ENCODE data around the gene EPHB1.
"Not testable (repeated sequence)": the region's sequence is repeated elsewhere in the genome, so short reads cannot be mapped to it uniquely, and the experiment has no call there.

EPHB1 gene

GRCh38 chr3:135106445-135106844 is 311.4 kb downstream of the EPHB1 start:
- no peak for DNase-seq (ENCODE audit: extremely low read depth in 1 of 2, low read depth in 1 of 2)

GRCh38 chr3:135107043-135107442 is 312.0 kb downstream of the EPHB1 start:
- DNase-seq (ENCODE audit: extremely low read depth in 1 of 2, low read depth in 1 of 2), result no peak

- no peak for DNase-seq (ENCODE audit: extremely low read depth in 1 of 2, low read depth in 1 of 2)
These were observed 314.6 kb downstream of the EPHB1 start for GRCh38 chr3:135109681-135110080.

GRCh38 chr3:135114551-135114950 is 319.5 kb downstream of the EPHB1 start:
- not testable (repeated sequence) for DNase-seq (ENCODE audit: extremely low read depth in 1 of 2, low read depth in 1 of 2)

GRCh38 chr3:135117977-135118376 is 322.9 kb downstream of the EPHB1 start:
- DNase-seq (ENCODE audit: extremely low read depth in 1 of 2, low read depth in 1 of 2), result no peak

- no peak for DNase-seq (ENCODE audit: extremely low read depth in 1 of 2, low read depth in 1 of 2)
These were observed 323.7 kb downstream of the EPHB1 start for GRCh38 chr3:135118792-135119191.

- DNase-seq (ENCODE audit: extremely low read depth in 1 of 2, low read depth in 1 of 2), result no peak
These were observed 330.2 kb downstream of the EPHB1 start for GRCh38 chr3:135125171-135125801.

GRCh38 chr3:135127946-135128470 is 332.9 kb downstream of the EPHB1 start:
- DNase-seq (ENCODE audit: extremely low read depth in 1 of 2, low read depth in 1 of 2), result no peak

GRCh38 chr3:135128818-135129217 is 333.8 kb downstream of the EPHB1 start:
- no peak for DNase-seq (ENCODE audit: extremely low read depth in 1 of 2, low read depth in 1 of 2)

- DNase-seq (ENCODE audit: extremely low read depth in 1 of 2, low read depth in 1 of 2), result no peak
These were observed 336.2 kb downstream of the EPHB1 start for GRCh38 chr3:135131290-135131689.

GRCh38 chr3:135133905-135134683 is 339.0 kb downstream of the EPHB1 start:
- no peak for DNase-seq (ENCODE audit: extremely low read depth in 1 of 2, low read depth in 1 of 2)

GRCh38 chr3:135134684-135135075 is 339.6 kb downstream of the EPHB1 start:
- no peak for DNase-seq (ENCODE audit: extremely low read depth in 1 of 2, low read depth in 1 of 2)

GRCh38 chr3:135135445-135135844 is 340.4 kb downstream of the EPHB1 start:
- no peak for DNase-seq (ENCODE audit: extremely low read depth in 1 of 2, low read depth in 1 of 2)

- no peak for DNase-seq (ENCODE audit: extremely low read depth in 1 of 2, low read depth in 1 of 2)
These were observed 341.5 kb downstream of the EPHB1 start for GRCh38 chr3:135136361-135137100.

GRCh38 chr3:135137296-135137695 is 342.2 kb downstream of the EPHB1 start:
- no peak for DNase-seq (ENCODE audit: extremely low read depth in 1 of 2, low read depth in 1 of 2)

GRCh38 chr3:135138776-135139175 is 343.7 kb downstream of the EPHB1 start:
- DNase-seq (ENCODE audit: extremely low read depth in 1 of 2, low read depth in 1 of 2), result no peak

GRCh38 chr3:135140591-135140990 is 345.5 kb downstream of the EPHB1 start:
- no peak for DNase-seq (ENCODE audit: extremely low read depth in 1 of 2, low read depth in 1 of 2)

- DNase-seq (ENCODE audit: extremely low read depth in 1 of 2, low read depth in 1 of 2), result no peak
These were observed 346.1 kb downstream of the EPHB1 start for GRCh38 chr3:135141160-135141559.

GRCh38 chr3:135141672-135142071 is 346.6 kb downstream of the EPHB1 start:
- DNase-seq (ENCODE audit: extremely low read depth in 1 of 2, low read depth in 1 of 2), result no peak

- no peak for DNase-seq (ENCODE audit: extremely low read depth in 1 of 2, low read depth in 1 of 2)
These were observed 347.5 kb downstream of the EPHB1 start for GRCh38 chr3:135142530-135142929.

- DNase-seq (ENCODE audit: extremely low read depth in 1 of 2, low read depth in 1 of 2), result no peak
These were observed 348.4 kb downstream of the EPHB1 start for GRCh38 chr3:135143474-135143873.

- no peak for DNase-seq (ENCODE audit: extremely low read depth in 1 of 2, low read depth in 1 of 2)
These were observed 350.5 kb downstream of the EPHB1 start for GRCh38 chr3:135145581-135145980.

Data from stimulated activated CD8-positive, alpha-beta memory T cell treated with anti-CD3 and anti-CD28 coated beads, Interleukin-7, amount 100 ng/mL, for 48 hours (primary cell).